ENCODE data around the gene ZNF789. TPM values are rescaled to one million over a fixed set of nuclear protein-coding genes. Genes with fewer than 3 reads are reported as not detected.

Gene ZNF789
- total and polyA plus RNA-seq, 2 of the 13 experiments (the other 11 are each of a cell fraction or from before 2014, with no cell fraction given) = 19.8 to 25.1 TPM

DNA sequence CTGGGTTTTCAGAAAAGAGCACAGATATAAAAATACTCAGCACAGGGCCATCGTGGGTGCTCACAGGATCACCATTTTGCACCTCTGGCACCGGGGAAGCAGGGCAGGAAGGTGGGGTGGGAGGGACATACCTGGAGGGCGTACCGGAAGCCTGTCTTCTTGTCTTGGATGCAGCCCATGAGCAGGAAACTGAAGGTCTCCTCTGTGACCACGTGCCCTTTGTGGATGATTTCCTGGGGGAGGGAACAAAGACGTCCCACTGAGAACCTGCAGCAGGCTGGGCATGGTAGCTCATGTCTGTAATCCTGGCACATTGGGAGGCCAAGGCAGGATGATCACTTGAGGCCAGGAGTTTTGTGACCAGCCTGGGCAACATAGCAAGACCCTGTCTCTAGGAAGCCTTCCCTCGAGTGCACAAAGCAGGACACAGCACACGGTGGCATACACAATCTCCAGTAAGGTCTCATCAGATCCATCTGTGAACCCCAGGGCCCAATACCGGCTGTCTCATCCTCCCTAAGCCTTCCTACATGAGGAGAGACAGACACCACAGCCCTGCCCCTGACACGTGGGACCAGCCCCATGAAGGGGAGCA, 43.6 kb upstream of the ZNF789 start (continued):
- TF ChIP-seq, protein P1, sequence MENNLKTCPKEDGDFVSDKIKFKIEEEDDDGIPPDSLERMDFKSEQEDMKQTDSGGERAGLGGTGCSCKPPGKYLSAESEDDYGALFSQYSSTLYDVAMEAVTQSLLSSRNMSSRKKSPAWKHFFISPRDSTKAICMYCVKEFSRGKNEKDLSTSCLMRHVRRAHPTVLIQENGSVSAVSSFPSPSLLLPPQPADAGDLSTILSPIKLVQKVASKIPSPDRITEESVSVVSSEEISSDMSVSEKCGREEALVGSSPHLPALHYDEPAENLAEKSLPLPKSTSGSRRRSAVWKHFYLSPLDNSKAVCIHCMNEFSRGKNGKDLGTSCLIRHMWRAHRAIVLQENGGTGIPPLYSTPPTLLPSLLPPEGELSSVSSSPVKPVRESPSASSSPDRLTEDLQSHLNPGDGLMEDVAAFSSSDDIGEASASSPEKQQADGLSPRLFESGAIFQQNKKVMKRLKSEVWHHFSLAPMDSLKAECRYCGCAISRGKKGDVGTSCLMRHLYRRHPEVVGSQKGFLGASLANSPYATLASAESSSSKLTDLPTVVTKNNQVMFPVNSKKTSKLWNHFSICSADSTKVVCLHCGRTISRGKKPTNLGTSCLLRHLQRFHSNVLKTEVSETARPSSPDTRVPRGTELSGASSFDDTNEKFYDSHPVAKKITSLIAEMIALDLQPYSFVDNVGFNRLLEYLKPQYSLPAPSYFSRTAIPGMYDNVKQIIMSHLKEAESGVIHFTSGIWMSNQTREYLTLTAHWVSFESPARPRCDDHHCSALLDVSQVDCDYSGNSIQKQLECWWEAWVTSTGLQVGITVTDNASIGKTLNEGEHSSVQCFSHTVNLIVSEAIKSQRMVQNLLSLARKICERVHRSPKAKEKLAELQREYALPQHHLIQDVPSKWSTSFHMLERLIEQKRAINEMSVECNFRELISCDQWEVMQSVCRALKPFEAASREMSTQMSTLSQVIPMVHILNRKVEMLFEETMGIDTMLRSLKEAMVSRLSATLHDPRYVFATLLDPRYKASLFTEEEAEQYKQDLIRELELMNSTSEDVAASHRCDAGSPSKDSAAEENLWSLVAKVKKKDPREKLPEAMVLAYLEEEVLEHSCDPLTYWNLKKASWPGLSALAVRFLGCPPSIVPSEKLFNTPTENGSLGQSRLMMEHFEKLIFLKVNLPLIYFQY (CRISPR knock-in tag; IDR thresholded peaks at IDR 0.05; ENCODE audit: borderline replicate concordance) = no peak
- TF ChIP-seq, protein P2, sequence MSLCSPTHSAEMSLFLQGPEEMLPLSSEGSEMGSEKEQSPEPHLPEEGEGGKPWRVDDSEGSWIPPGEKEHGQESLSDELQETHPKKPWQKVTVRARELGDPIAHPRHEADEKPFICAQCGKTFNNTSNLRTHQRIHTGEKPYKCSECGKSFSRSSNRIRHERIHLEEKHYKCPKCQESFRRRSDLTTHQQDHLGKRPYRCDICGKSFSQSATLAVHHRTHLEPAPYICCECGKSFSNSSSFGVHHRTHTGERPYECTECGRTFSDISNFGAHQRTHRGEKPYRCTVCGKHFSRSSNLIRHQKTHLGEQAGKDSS (CRISPR knock-in tag; IDR thresholded peaks at IDR 0.05; ENCODE audit: borderline replicate concordance, low read depth) = no peak
- TF ChIP-seq EZH2 (conservative IDR thresholded peaks at IDR 0.05; ENCODE audit: low read depth, low read length) (no peak), RXRA (CRISPR knock-in tag; IDR thresholded peaks at IDR 0.05) (no peak), SOX6 (IDR thresholded peaks at IDR 0.05) (no peak), SOX6 (CRISPR knock-in tag; IDR thresholded peaks at IDR 0.05) (no peak), ZNF143 (CRISPR knock-in tag; IDR thresholded peaks at IDR 0.05) (no peak), HMG20A (CRISPR knock-in tag; IDR thresholded peaks at IDR 0.05; ENCODE audit: borderline replicate concordance) (no peak)

DNA sequence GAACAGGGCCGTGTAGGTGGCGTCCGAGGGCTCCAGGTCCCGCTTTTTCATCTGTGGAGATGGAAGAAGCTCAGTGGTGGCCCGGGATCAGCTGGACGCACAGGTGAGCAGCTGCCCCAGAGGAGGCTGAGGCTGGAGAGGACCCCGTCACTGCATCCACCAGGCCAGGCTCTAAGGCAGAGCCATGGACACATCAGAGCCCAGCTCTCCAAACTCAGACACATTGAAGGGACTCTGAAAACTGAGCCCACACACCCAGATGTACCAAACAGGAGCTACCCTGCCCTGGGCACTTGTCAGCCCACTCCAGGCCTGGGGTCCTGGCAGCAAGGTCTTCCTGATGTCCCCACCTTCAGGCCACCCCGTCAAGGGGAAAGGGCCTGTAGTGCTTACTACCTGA, 42.9 kb upstream of the ZNF789 start:
- no peak overlapping the region for H2AFZ ChIP-seq (ENCODE audit: low read length)
- no peak for ATAC-seq
- intact Hi-C loops (cut with micrococcal nuclease; ENCODE audit: unreplicated experiment) = no loop called here

More for the DNA sequence above, 42.9 kb upstream of the ZNF789 start:
- Histone ChIP-seq H3K4me1 (ENCODE audit: insufficient read depth, low read length) (peaks cover 24% of the 10 kb centered on the region), H3K4me3 (replicated peaks in 1 of 3; ENCODE audit: insufficient read depth in 1 of 3, low read depth in 2 of 3, low read length in 3 of 3) (no peak overlapping the region), H3K36me3 (replicated peaks in 1 of 2; ENCODE audit: control insufficient read depth in 1 of 2, insufficient read depth in 2 of 2, low read length in 2 of 2) (peaks cover 12 to 30% of the 10 kb centered on the region in 2 experiments), H3K79me2 (ENCODE audit: insufficient read depth, low read length) (no peaks in the 10 kb centered on the region), H3K9me3 (ENCODE audit: low read length) (no peaks in the 10 kb centered on the region), H3K9ac (ENCODE audit: insufficient read depth, low read depth, low read length) (no peak overlapping the region), H4K20me1 (ENCODE audit: insufficient read depth, low read length) (no peaks in the 10 kb centered on the region), H3K4me2 (ENCODE audit: low read depth, low read length) (no peak overlapping the region), H3K27ac (ENCODE audit: extremely low read length, insufficient read depth, low read length) (no peak overlapping the region), H3K27me3 (ENCODE audit: control insufficient read depth in 1 of 2, insufficient read depth in 2 of 2, low read length in 2 of 2) (no peaks in the 10 kb centered on the region)
- POLR2A ChIA-PET = interaction anchor here (1.1 kb wide), 1 partner anchor 9 kb away, joined by 3 read pairs; the partner anchor contains the start of genes CPSF4 and PTCD1
- FAIRE-seq = no peak
- CTCF ChIA-PET (ENCODE audit: low intra/inter-chr PET ratio, low total read pairs) = no interaction called here
- in situ Hi-C loops (cut with HindIII; ENCODE audit: extremely low pct_ligation_motif_present, low pct_unique_long_range_greater_than_20kb) = no loop called here
- DNase-seq (ENCODE audit: low spot score) = no peak
- no TSS peak for BruUV-seq (replicated peaks)
- TF ChIP-seq RARG (CRISPR knock-in tag; IDR thresholded peaks at IDR 0.05; ENCODE audit: low read depth) = no peak
- TF ChIP-seq, protein P3, sequence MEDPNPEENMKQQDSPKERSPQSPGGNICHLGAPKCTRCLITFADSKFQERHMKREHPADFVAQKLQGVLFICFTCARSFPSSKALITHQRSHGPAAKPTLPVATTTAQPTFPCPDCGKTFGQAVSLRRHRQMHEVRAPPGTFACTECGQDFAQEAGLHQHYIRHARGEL (CRISPR knock-in tag; IDR thresholded peaks at IDR 0.05) = no peak
- WGBS (ENCODE audit: low lambda C conversion rate) = 94% methylated on average over 6 of the region's 8 CpGs

All from HepG2 (cell line).